ENCODE measurements around the gene CASZ1. TPM values are rescaled to one million over a fixed set of nuclear protein-coding genes. Genes with fewer than 3 reads are reported as not detected.

The CASZ1 gene
- total RNA-seq, 1 experiment from 2014 or later = 15.2 TPM

DNA sequence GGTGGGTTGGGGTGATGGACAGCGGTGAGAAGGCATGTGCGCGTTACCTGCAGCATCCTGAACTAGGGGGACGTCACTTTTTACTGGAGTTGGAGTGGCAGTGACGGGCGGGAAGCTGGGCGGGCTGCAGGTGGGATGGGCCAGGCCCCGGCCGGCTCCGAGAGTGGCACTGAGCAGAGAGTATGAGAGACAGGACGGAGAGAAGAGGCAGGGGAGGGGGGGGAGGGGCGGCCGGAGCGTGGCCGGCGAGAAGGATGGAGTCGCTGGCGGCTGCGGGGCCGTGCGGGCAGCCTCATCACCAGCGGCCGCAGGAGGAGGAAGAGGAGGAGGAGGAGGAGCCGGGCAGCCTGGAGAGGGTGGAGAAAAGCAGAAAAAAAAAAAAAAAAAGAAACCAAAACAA lies 154.5 kb downstream of the CASZ1 start:
- Histone ChIP-seq H3K4me3 (no peak overlapping the region), H3K9me3 (ENCODE audit: insufficient read depth, low read depth) (no peaks in the 10 kb centered on the region), H3K9me2 (ENCODE audit: insufficient read depth) (no peaks in the 10 kb centered on the region), H3K36me3 (ENCODE audit: low read depth) (no peaks in the 10 kb centered on the region), H3K4me1 (replicated peaks; ENCODE audit: insufficient read depth) (no peaks in the 10 kb centered on the region), H3F3A (ENCODE audit: insufficient read depth, low read depth) (no peaks in the 10 kb centered on the region), H3K4me2 (no peak overlapping the region), H3K27ac (no peak overlapping the region), H4K20me1 (ENCODE audit: insufficient read depth) (no peaks in the 10 kb centered on the region), H3K27me3 (ENCODE audit: insufficient read depth, low read depth) (no peaks in the 10 kb centered on the region), H2AFZ (no peak overlapping the region), H3K79me2 (ENCODE audit: low read depth) (no peaks in the 10 kb centered on the region)
- intact Hi-C loops (cut with micrococcal nuclease; ENCODE audit: unreplicated experiment) = no loop called here
- ChIA-PET POLR2A (ENCODE audit: unreplicated experiment) (no interaction called here), CTCF (no interaction called here)
- TF ChIP-seq, protein P1, sequence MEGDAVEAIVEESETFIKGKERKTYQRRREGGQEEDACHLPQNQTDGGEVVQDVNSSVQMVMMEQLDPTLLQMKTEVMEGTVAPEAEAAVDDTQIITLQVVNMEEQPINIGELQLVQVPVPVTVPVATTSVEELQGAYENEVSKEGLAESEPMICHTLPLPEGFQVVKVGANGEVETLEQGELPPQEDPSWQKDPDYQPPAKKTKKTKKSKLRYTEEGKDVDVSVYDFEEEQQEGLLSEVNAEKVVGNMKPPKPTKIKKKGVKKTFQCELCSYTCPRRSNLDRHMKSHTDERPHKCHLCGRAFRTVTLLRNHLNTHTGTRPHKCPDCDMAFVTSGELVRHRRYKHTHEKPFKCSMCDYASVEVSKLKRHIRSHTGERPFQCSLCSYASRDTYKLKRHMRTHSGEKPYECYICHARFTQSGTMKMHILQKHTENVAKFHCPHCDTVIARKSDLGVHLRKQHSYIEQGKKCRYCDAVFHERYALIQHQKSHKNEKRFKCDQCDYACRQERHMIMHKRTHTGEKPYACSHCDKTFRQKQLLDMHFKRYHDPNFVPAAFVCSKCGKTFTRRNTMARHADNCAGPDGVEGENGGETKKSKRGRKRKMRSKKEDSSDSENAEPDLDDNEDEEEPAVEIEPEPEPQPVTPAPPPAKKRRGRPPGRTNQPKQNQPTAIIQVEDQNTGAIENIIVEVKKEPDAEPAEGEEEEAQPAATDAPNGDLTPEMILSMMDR (conservative IDR thresholded peaks at IDR 0.05) = no peak
- BruUV-seq (replicated peaks) = no TSS peak
- no peak for DNase-seq

DNA sequence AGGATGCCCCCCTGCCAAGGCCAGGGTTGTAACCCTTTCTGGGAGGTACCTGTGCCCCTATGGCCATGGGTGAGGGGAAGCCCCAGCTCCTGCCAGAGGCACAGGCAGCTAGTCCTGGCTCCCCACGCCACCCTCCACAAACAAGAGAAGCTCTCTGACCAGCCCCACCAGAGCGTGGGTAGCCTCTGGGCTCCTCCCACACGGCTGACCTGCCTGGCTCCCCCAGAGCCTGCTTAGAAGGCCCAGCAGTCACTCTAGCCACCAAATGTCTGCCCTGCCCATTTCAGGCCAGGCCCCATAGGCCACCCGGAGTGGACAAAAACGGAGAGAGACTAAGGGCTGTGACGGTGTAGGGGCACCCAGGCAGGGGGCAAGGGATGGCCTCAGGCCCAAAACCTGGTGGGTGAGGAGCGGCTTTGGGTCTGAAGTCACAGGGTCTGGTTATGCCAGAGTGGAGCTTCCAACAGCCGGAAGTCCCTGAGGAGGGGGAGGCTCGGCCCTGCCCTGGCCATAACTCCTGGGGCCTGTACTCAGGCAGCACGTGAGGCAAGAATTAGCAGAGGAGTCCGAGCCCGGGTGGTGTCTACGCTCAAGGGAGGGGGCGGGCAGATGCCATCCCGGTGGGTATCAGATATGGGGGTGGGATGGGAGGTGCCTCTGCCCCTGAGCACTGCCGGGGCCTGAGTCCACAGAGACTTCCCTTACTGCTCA lies 155.4 kb downstream of the CASZ1 start:
- Histone ChIP-seq H3F3A (ENCODE audit: insufficient read depth, low read depth) (no peaks in the 10 kb centered on the region), H4K20me1 (ENCODE audit: insufficient read depth) (no peaks in the 10 kb centered on the region), H3K4me1 (replicated peaks; ENCODE audit: insufficient read depth) (no peaks in the 10 kb centered on the region), H2AFZ (no peak overlapping the region), H3K9me3 (ENCODE audit: insufficient read depth, low read depth) (no peaks in the 10 kb centered on the region), H3K79me2 (ENCODE audit: low read depth) (no peaks in the 10 kb centered on the region), H3K27ac (no peak overlapping the region), H3K27me3 (ENCODE audit: insufficient read depth, low read depth) (no peaks in the 10 kb centered on the region), H3K4me3 (no peak overlapping the region), H3K36me3 (ENCODE audit: low read depth) (no peaks in the 10 kb centered on the region), H3K9me2 (ENCODE audit: insufficient read depth) (no peaks in the 10 kb centered on the region), H3K4me2 (no peak overlapping the region)
- no peak for DNase-seq
- ChIA-PET POLR2A (ENCODE audit: unreplicated experiment) (no interaction called here), CTCF (no interaction called here)
- intact Hi-C loops (cut with micrococcal nuclease; ENCODE audit: unreplicated experiment) = no loop called here
- no TSS peak for BruUV-seq (replicated peaks)
- TF ChIP-seq, protein P1 (conservative IDR thresholded peaks at IDR 0.05) = no peak

DNA sequence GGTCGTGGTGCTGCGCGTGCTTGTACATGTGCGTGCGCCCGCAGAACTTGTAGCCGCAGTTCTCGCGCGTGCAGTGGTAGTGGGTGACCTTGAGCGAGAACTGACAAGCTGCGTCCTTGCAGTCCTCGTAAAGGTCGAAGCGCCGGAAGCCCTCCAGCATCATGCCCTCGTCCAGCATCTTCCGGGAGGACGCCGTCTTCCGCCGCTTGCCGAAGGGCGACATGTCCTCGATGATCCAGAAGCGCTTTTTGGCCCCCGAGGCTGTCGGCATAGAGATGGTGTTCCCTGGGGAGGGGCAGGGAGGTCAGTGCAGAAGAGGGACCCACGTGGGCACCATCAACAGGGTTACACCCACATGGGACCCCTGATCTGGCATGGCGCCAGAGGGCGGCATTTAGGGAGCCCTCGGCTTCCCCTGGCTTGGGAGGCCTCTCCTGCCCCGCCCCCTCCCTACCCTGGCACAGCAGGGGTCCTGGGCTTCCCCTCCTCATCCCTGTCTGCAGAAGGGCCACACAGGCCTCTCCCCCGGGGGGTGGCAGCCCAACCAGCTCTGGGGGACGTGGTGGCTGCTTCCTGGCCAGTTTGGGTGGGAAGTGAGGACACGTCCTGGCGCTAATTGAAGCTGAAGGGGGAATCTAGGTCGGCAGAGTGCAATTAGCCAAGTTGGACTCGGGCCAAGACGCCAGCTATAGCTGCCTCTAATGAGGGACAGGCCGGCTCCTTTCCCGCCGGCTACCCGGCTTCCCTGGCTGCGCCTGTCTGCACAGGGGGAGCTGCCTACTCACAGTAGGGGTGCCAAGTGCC lies 156.5 kb downstream of the CASZ1 start:
- H3K4me3 ChIP-seq = no peak overlapping the region
- no peaks in the 10 kb centered on the region for H3K9me3 ChIP-seq (ENCODE audit: insufficient read depth, low read depth)
- no peaks in the 10 kb centered on the region for H3K4me1 ChIP-seq (replicated peaks; ENCODE audit: insufficient read depth)
- H2AFZ ChIP-seq = no peak overlapping the region
- no peak overlapping the region for H3K27ac ChIP-seq
- intact Hi-C loops (cut with micrococcal nuclease; ENCODE audit: unreplicated experiment) = no loop called here
- no TSS peak for BruUV-seq (replicated peaks)
- ChIA-PET CTCF (no interaction called here), POLR2A (ENCODE audit: unreplicated experiment) (no interaction called here)
- TF ChIP-seq, protein P1 (conservative IDR thresholded peaks at IDR 0.05) = no peak
- no peak for TF ChIP-seq EZH2 (IDR thresholded peaks at IDR 0.05; ENCODE audit: low read depth)
- H3K27me3 ChIP-seq (ENCODE audit: insufficient read depth, low read depth) = no peaks in the 10 kb centered on the region
- no peaks in the 10 kb centered on the region for H3K9me2 ChIP-seq (ENCODE audit: insufficient read depth)
- H4K20me1 ChIP-seq (ENCODE audit: insufficient read depth) = no peaks in the 10 kb centered on the region
- no peak for DNase-seq
- H3K79me2 ChIP-seq (ENCODE audit: low read depth) = no peaks in the 10 kb centered on the region
- H3K4me2 ChIP-seq = no peak overlapping the region
- H3F3A ChIP-seq (ENCODE audit: insufficient read depth, low read depth) = no peaks in the 10 kb centered on the region
- no peaks in the 10 kb centered on the region for H3K36me3 ChIP-seq (ENCODE audit: low read depth)

Measured in PC-9 (cell line).